Measurements from ENCODE around the gene OR2M7.
"Not testable (repeated sequence)": the region's sequence is repeated elsewhere in the genome, so short reads cannot be mapped to it uniquely, and the experiment has no call there.

The OR2M7 gene, protein sequence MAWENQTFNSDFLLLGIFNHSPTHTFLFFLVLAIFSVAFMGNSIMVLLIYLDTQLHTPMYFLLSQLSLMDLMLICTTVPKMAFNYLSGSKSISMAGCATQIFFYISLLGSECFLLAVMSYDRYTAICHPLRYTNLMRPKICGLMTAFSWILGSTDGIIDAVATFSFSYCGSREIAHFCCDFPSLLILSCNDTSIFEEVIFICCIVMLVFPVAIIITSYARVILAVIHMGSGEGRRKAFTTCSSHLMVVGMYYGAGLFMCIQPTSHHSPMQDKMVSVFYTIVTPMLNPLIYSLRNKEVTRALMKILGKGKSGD

GRCh38 chr1:248324468-248324867, at the start of gene OR2M7:
TSS of gene OR2M7 (minus strand) at chr1:248324568. CDS start at chr1:248324568, 0 bp downstream.
- DNase-seq (ENCODE audit: low spot score): no peak

DNA sequence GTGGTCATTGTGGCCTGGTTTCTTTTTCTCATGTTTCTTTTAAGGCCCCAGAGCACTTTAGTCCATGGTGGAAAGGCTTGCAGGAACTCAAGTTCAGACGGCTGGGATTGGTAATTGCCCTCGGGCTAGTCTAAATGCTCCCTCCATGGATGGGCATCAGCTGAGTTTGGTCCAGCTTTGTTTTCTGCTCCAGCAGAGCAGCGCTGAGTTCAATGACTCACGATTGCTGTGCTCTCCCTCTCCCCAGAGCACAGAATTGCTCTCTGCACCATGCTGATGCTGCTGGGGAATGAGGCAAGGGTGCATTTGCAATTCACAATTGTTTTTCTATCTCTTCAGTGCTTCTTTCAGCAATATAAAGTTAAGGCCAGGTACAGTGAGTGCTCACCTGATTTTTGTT, 49.4 kb upstream of the OR2M7 start:
- DNase-seq (ENCODE audit: low spot score): no peak

DNA sequence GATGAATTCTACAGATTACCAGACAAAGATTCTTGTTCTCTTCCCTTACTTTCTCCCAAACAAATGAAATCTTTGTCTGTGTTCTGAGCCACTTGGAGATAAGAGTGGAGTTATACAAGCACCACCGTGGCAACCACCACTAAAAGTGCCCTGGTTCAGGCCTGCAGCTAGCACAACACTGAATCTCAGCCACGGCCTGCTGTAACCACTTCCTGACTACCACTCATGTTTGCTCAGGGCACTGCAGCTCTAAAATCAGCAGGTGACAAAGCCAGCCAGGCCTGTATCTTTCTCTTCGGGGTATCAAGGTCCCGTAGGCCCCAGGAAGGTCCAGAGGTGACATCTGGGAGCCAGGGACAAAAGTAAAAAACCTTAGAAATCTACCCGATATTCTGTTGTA, 48.0 kb upstream of the OR2M7 start:
- DNase-seq (ENCODE audit: low spot score): no peak

GRCh38 chr1:248366609-248367008, 42.2 kb upstream of the OR2M7 start:
- DNase-seq (ENCODE audit: low spot score): no peak

GRCh38 chr1:248361121-248361715, 36.9 kb upstream of the OR2M7 start, which contains the start of gene OR2T4:
TSS of gene OR2T4 (plus strand) at chr1:248361665. CDS start at chr1:248361665, 0 bp downstream.
- no peak for DNase-seq (ENCODE audit: low spot score)

DNA sequence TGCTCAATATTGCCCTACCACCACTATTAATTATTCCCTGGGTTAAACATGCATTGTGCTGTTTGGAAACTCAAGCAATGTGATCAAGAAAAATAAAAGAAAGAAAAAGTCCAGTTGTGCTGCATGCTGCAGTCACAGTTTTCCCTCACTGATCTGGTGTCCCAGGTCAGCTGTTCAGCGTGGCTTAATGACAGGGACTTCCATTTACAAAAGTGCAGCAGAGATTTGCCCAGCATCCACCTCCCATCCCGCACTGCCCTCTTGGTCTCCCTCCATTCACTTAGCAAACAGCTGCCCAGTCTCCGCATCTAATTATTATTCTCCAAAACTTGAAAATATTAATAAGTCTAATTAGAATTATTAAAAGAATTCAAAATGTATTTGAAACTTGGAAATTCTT, 35.0 kb upstream of the OR2M7 start:
- DNase-seq (ENCODE audit: low spot score): no peak

GRCh38 chr1:248348475-248348874, 24.1 kb upstream of the OR2M7 start, which contains the start of gene OR14C36:
TSS of gene OR14C36 (plus strand) at chr1:248348775. CDS start at chr1:248348775, 0 bp downstream.
- DNase-seq (ENCODE audit: low spot score): no peak

- DNase-seq (ENCODE audit: low spot score): no peak
Observed at GRCh38 chr1:248343451-248343850, 19.1 kb upstream of the OR2M7 start.

- no peak for DNase-seq (ENCODE audit: low spot score)
Observed at GRCh38 chr1:248316796-248317195, 7.6 kb downstream of the OR2M7 start.

DNA sequence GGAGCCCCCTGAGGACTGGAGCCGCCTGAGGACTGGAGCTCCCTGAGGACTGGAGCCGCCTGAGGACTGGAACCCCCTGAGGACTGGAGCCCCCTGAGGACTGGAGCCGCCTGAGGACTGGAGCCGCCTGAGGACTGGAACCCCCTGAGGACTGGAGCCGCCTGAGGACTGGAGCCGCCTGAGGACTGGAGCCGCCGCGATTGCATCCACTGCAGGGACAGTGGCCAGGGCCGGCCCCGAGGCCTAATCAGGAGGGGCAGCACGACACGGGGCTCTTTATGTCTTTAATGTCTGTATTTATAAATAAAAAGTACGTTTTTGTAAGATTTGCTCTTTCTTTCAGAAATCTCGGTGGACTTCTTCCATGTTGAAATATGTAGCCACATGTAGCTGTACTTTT, 17.6 kb downstream of the OR2M7 start:
- DNase-seq (ENCODE audit: low spot score): not testable (repeated sequence)

- DNase-seq (ENCODE audit: low spot score): no peak
Observed at GRCh38 chr1:248306103-248306502, 18.3 kb downstream of the OR2M7 start.

DNA sequence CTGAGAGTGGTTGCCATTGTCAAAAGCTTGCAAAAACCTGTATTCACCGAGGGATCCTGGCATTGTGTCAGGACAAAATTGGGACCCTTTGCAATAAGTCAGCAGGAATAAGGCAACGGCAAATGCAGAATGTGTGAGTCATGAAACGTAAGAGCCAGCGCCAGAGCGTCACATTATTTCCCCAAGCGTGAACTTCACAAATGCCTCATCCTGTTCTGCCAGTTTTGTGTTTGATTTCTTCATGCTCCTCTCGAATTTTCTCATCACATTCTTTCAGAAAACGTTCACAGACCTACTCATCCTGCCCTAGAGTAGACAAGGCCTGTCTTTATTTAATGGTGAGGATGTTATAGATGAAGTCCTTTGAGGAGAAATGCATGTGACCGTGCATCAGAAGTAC, 18.7 kb downstream of the OR2M7 start:
- DNase-seq (ENCODE audit: low spot score): not testable (repeated sequence)

- DNase-seq (ENCODE audit: low spot score): no peak
Observed at GRCh38 chr1:248303324-248303723, 21.0 kb downstream of the OR2M7 start, which contains the start of gene OR2T12. TSS of gene OR2T12 (minus strand) at chr1:248303424. CDS start at chr1:248295578, 7,846 bp downstream.

DNA sequence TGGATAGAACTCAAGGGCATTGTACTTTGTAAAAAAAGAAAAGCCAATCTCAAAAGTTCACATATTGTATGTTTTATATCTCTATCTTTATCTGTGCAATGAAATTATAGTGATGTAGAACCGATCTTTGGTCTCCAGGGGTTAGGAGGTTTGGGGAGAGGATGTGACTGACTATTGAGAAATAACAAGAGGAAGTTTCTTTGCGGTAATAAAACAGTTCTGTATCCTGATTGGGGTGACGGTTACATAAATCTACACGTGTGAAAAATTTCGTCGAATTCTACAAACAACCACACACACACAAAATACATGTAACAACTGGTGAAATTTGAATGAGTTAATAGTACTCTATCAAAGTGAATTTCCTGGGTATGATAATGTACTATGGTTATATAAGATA, 36.0 kb downstream of the OR2M7 start:
- no peak for DNase-seq (ENCODE audit: low spot score)

- DNase-seq (ENCODE audit: low spot score): no peak
Observed at GRCh38 chr1:248277876-248278275, 46.5 kb downstream of the OR2M7 start, which contains the start of gene OR2T33. TSS of gene OR2T33 (minus strand) at chr1:248277976. CDS start at chr1:248273814, 4,162 bp downstream.
